Measurements from ENCODE around the gene KLF4.
"Not testable (repeated sequence)": the region's sequence is repeated elsewhere in the genome, so short reads cannot be mapped to it uniquely, and the experiment has no call there.

The KLF4 gene

DNA sequence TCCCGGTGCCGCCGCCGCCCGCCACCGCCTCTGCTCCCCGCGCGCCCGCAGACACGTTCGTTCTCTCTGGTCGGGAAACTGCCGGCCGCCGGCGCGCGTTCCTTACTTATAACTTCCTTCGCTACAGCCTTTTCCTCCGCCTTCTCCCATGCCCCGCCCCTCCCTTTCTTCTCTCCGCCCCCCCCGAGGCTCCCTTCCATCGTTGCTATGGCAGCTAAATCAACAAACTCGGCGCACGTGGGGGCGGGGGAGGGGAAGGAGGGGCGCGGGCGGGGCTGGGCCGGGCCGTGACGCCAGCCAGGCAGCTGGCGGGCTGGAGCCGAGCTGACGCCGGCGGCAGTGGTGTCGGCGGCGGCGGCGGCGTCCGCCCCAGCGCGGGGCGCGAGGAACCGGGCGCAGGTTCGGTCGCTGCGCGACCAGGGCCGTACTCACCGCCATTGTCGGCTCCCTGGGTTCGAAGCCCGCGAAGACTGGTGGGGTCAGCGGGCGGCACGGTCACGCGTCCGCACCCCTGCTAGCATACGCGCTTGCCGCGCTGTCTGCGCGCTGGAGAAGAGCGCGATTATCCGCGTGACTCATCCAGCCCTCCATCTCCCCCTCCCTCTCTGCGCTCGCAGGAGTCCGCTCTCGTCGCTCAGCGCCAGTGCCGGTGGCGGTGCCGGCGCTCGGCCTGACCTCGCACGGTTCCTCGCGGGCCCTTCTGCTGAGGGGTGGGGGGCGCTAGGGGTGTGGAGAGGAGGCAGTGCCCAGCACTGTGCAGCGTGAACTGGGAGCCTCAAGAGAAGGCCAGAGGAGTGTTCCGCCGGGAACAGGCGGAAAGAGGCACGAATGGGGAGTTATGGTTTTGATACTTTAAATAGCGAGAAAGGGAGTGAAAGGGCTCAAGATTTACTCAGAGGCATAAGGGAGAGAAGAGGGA is at the start of gene KLF4:
KLF4 (minus strand) TSS at position 83 of the 919 bp plus-strand sequence. CDS start 597 bp downstream, outside the sequence.
- no peak for DNase-seq

DNA sequence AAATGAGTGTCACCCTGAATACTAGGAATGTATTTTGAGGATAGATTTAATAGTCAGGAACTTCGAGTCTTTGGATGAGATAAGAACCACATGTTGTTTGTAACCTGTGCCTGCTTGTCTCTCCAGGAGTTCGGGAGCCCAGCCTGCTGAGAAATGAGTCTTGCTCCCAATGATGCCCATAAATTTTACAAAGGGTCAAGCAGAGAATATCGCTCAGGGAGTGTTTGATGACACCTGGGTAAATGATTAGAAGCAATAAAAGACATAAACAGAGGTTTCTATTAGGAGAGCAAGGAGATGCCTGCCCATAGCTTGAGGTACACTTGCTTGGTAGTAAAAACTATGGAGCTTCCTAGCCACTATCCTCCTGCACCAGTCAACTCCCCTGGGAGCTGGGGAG is 46.9 kb upstream of the KLF4 start:
- no peak for DNase-seq

DNA sequence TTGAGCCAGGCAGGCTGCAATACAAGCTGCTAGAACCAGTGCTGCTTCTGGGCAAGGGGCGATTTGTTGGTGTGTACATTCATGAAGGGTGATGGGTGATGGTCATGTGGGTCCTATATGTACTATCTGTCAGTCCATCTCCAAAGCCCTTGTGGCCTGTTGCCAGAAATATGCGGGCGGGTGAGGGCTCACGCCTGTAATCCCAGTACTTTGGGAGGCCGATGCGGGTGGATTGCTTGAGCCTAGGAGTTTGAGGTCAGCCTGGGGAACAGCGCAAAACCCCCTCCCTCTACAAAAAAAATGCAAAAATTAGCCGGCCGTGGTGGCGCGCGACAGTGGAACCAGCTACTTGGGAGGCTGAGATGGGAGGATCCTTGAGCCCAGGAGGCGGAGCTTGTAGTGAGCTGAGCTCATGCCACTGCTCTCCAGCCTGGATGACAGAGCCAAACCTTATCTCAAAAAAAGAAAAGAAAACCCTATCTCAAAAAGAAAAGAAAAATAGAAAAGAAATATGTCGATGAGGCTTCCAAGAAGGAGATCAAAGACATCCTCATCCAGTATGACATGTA is 45.0 kb upstream of the KLF4 start:
- DNase-seq: no peak

DNA sequence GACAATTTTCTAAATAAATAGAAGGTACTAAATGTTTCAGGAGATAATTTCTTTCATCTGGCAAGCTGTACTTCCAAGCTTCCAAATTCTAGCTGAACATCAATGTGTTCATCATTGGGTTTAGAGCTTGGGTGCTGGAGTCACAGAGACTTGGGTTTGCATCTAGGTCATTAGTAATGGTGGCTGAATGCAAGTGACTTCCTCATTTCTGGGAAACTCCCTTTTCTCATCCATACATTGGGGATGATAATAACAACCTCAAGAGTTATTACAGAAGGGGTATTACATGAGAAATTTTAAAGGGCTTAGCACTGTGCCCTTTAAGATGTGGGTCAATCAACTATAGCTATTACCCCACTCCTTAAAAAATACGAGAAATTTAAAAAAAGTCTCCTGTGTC is 41.1 kb upstream of the KLF4 start:
- no peak for DNase-seq

DNA sequence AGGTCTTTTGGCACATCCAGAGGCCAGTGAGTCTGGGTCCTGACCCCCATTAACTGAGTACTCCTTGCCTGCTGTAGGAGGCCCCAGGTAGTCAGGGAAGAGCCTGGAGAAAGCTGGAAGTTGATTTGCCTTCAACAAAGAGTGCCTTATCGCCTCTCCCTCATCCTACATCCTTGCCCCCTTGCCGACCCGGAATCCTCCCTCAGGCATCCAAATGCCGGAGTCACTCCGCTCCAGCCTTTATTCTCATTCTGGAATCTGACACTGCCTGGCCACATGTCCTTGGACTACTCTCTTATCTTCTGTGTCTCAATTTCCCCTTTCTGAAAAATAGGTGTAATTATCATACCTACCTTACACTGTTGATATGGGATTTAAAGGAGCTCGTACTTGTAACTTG is 39.1 kb upstream of the KLF4 start:
- DNase-seq: no peak

DNA sequence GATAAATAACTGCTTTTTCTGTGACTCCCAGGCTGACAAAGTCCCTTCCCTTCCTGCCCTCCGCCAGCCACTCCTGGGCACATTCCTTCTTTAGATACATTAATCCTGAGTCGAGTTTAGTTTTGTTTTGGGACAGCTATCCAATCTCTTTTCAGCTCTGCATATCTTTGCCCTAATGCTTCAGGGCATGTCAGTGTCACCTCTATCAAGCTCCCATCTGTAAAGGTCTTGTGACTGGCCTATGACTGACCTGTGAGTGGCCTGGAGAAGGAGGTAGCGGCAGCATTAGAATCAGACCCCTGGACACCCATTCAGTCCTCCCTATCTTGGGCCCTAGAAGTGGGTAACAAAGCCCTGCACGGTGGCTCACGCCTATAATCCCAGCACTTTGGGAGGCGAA is 34.0 kb upstream of the KLF4 start:
- no peak for DNase-seq

DNA sequence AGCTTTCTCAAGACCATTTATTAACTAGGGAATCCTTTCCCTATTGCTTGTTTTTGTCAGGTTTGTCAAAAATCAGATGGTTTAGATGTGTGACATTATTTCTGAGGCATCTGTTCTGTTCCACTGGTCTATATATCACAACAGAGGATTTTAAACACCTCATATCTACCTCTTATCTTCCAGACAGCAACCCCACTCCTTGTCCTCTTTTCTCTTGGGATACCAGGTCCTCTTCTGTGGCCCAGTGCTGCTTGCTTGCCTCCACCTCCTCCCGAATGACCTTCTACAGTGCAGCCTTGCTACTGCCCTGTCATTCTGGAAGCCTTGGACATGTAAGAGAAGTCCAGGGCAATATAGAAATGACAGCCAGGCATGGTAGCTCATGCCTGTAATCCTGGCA is 30.6 kb upstream of the KLF4 start:
- DNase-seq: no peak

DNA sequence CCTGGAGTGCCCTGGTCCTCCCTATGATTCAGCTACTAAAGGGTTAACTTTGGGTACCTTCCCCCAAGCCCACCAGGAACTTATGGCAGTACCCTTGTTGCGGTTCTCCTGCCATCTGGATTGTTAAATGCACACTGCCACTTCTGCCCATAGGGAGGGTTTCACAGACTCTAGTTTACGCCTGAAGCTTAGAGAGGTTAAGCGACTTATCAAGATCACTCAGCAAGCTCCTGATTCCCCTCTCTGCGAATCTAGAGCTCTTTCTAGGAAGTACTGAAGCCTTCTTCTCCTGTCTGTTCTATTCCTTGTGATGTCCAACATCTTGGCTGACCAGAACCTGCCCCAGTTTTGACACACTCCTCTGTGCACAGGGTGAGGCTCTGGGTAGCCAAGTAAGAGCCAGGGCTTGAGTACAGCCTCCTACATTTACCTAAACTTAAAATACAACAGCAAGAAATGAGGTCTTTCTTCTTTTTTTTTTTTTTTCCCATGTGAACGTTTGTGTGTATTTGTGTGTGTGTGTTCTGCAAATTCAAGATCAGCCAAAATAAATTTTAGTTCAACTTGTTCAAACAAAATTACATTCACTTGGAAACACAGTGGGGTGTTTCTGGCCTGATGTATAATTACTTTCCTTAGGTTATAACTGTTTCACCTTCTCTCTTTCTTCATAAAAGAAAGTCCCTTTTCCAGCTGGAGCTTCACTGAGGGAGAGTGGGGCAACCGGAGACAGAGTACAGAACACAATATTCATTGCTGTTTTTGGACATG is 28.7 kb upstream of the KLF4 start:
- no peak for DNase-seq

DNA sequence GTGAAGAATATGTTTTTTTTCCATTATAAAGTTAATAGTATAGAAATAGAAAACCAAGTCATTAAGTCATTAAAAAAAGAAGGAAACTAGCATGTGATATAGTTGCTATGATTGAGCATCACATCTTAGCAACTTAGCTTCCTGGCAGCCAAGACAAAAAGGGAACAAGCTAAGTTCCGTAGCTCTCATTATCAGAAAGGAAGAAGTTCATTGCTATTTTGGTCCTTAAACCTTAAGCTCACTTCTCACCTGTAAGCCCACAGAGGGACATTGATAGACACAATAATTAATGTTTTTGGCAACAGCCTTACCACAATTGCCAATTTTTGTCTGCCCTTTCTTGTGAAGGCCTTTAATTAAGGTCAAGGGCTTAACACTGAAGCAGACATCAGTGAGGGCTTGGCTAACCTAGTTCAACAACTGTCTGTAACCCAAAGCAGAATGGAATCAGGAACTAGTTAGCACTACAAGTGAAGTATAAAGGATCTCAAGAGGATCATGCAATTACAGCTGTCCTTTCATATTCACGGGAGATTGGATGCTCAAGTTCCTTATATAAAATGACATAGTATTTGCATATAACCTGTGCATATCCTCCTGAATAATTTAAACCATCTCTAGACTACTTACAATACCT is 24.0 kb upstream of the KLF4 start:
- DNase-seq: no peak

DNA sequence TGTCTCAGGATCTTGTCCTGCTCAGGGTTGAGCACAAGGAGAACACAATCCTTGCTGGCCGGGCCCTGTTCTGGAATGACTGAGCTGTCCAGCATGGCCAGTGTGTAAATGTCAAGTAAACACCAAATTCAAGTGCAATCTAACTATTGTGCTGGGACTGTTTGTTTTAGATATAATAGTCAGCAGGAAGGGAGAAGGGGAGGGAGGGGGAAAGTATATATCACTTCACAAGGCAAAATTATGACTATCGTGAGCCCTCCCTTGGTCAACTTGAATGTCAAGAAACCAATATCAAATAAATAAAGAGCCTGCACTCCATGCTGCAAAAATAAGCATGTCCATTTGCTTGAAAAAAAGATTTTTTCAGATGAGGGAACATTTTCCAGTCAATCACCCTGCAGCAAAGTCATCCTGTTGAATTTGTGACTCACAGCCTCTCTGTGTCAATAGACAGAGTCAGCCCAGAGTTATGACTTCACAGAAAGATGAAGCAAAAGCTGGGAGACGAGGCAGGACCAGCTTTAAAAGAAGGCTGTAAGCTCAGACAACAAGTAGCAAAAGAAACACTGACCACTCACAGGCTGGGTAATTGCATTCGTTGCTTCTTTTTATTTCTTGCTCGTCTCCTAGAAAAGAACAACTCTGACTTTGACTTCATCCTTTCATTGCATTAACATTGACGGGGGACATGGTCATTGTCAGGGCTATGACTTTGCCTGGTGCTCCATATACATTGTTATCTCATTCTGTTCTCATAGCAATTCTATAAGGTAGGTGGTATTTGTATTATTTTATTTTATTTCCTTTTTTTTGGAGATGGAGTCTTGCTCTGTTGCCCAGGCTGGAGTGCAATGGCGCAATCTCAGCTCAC is 15.3 kb upstream of the KLF4 start:
- DNase-seq: no peak

DNA sequence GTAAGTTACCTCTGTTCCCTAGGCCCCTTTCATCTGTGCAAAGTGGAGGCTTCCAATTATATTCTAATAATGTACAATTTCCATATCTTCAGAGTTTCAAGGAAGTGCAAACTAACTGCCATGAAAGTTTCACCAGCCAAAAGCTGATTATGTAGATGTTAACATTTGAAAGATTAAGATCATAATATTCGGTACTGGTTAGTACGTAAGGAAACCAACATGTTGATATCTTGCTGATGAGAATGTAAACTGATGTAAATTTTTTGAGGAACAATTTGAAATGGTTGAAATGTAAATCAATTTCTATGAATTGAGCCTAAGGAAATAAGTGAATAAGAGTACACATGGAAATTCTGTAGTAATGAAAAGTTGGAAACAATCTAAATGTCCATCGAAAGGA is 12.9 kb upstream of the KLF4 start:
- DNase-seq: no peak

DNA sequence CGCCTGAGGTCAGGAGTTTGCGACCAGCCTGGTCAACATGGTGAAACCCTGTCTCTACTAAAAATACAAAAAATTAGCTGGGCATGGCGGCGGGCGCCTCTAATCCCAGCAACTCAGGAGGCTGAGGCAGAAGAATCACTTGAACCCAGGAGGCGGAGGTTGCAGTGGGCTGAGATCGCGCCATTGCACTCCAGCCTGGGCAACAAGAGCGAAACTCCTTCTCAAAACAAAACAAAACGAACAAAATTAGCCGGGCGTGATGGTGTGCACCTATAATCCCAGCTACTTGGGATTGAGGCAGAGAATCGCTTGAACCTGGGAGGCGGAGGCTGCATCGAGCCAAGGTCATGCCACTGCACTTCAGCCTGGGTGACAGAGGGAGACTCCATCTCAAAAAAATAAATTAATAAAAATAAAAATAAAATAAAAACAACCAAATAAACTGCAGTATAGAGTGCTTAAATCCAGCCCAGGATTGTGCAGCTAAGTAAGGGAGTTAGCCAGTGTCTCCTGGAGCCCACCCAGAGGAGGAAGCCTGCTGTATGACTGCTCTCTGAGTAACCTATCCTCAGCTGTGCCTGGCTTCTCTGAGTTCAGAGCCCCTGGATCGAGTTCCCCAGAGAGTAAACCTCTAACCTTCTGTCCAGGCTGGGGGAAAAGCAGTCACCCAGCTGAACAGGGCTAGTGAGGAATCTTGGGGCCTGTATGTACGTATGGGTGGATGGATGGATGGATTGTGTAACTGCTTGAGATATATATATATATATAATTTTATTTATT is 11.0 kb upstream of the KLF4 start:
- not testable (repeated sequence) for DNase-seq

DNA sequence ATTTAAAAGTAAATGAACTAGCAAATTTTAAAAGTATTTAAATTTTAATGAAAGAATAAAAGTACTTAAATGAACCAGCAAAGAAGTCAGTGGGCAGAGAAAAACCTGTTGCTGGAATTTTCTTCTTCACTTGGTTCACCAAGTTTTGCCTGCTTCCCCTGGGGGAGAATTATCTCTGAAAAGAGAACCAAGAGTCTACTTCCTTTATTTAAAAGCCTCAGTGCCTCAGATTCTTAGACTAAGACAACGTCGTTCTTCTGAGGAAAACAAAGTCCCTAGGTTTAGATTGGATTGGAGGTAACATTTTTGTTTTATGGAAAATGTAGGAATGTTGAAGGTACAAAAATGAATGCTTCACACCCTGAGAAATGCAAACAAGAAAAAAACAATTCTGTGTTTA is 7.4 kb upstream of the KLF4 start:
- no peak for DNase-seq

DNA sequence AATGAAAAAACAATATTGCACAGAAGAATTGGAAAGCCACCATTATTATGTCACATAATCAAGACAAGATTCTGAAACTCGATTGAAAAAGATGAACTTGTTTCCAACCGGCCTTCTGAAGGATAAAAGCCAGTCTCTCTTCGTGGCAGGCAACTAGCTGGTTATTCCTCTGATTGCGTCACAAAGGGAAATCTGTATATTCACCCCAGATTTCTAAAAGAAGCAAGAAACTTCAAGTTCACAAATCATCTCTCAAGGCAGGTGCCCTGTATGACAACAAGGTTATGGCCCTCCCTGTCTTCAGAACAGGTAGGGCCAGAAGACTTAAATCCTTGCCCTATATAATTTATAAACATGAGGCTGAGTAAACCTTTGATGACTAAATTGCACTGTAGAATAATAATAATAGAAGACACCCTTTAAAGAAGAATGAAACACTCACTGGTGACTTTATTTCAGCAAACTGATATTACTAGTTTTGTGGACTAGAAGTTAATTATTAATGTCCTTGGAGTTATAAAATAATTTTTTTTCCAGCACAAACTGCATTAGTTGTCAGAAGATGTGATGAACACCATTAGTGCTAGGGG is 2.9 kb upstream of the KLF4 start:
- DNase-seq: no peak

DNA sequence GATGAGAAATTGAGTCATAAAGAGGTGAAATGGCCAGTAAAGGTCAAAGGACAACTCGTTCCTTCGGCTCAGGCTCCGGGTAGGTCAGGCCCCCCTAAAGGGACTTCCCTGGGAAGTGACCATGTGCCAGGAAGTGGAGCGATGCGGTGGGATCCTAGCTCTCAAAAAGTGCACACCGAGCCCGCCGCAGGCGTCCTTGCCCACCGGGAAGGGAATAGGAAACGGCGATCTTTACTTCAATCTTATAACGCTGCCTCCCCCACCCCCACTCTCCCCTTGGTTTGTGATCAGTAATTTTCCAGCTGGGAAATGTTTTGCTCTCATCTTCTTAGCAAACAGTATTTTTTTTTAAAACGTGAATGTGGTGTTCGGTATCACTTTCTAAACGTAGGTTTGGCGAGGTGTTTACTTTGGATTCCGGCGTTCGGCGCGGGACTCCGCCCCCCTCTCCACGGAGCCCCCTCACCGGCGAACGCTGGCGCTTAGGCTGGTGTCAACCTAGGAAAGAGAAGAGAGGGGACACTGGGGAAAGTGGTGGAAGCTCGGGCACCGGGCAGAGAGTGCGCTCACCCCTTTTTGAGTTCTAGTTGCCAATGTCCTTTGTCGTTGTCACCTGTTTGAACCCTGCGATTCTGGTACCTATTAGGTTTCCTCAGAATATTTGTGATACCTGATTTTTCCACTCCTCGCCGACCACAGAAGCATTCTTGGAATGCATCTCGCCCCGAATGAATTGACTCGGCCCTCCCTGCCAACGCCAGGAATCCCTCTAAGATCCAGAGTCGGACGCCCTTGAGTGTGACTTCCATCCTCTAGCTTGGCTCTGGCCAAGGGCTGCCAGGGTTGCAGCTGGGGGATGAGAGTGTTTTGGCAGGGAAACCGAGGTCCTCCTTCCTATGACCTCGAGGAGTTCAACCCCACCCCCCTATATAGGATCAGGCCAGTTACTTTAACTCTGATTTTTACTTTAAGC is 1.8 kb upstream of the KLF4 start:
- DNase-seq: no peak

DNA sequence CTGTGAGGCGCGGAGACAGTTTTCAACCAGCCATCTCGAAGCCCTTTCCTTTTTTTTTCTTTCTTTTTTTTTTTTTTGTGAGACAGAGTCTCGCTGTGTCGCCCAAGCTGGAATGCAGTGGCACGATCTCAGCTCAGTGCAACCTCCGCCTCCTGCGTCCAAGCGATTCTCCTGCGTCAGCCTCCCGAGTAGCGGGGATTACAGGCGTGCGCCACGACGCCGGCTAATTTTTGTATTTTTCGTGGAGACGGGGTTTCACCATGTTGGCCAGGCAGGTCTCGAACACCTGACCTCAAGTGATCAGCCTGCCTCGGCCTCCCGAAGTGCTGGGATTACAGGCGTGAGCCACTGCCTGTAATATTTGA is 1.0 kb upstream of the KLF4 start:
- DNase-seq: not testable (repeated sequence)

DNA sequence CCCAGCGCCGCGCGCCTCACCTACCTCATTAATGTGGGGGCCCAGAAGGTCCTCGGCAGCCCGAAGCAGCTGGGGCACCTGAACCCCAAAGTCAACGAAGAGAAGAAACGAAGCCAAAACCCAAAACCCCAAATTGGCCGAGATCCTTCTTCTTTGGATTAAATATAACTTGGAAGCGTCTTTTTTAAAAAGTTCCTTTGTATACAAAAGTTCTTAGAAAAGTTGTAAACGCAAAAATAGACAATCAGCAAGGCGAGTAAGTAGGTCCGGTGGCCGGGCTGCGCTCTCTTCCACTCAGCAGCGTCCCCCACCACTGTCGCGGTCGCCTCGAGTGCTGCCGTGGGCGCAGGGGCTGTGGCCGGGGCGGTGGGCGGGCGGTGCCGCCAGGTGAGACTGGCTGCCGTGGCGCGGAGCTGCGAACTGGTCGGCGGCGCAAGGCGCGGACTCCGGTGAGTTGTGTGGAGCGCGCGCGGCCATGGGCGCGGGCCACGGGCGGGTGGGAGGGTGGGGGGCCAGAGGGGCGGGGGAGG is 360 bp downstream of the KLF4 start:
- no peak for DNase-seq

DNA sequence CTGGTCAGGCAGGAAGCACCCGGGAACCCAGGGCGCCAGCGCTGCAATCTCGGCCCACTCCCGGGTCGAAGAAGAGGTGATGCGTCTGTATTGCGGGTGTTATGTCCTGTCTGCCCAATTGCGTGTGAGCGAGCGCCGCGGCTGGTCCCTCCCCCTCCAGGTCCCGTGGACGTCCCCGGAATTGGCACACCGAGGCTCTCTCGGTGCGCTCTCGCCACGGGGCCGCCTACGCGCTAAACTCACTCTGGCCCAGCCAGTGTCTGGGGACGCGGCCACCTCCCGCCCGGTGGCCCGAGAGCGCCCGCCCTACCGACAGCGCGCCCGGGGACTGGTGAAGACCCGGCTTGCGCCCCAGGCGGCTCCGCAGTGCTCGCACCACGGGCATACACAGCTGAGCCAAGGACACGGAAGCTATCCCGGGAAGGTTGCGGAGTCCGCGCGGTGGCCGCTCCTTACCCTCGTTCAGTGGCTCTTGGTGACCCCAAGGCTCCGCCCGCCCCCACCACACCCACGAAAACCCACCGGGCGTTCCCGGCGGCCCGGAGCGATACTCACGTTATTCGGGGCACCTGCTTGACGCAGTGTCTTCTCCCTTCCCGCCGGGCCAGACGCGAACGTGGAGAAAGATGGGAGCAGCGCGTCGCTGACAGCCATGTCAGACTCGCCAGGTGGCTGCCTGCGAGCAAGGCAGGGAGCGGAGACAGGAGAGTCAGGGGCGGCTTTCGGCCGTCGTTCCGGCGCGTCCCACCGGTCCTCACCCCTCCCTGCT is 1.0 kb downstream of the KLF4 start:
- no peak for DNase-seq
